Measurements from ENCODE around the gene CCDC106.

The CCDC106 gene

GRCh38 chr19:55697698-55698097 lies 49.7 kb downstream of the CCDC106 start:
- TF ChIP-seq, protein P1, sequence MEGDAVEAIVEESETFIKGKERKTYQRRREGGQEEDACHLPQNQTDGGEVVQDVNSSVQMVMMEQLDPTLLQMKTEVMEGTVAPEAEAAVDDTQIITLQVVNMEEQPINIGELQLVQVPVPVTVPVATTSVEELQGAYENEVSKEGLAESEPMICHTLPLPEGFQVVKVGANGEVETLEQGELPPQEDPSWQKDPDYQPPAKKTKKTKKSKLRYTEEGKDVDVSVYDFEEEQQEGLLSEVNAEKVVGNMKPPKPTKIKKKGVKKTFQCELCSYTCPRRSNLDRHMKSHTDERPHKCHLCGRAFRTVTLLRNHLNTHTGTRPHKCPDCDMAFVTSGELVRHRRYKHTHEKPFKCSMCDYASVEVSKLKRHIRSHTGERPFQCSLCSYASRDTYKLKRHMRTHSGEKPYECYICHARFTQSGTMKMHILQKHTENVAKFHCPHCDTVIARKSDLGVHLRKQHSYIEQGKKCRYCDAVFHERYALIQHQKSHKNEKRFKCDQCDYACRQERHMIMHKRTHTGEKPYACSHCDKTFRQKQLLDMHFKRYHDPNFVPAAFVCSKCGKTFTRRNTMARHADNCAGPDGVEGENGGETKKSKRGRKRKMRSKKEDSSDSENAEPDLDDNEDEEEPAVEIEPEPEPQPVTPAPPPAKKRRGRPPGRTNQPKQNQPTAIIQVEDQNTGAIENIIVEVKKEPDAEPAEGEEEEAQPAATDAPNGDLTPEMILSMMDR (IDR thresholded peaks at IDR 0.05; ENCODE audit: control extremely low read depth, extremely low read depth, low read depth, missing control alignments) = no peak
- no peak for DNase-seq (ENCODE audit: extremely low spot score)
- ChIA-PET POLR2A (no interaction called here), CTCF (no interaction called here)

GRCh38 chr19:55698256-55698655 lies 50.2 kb downstream of the CCDC106 start:
- CTCF ChIA-PET = no interaction called here
- no peak for DNase-seq (ENCODE audit: extremely low spot score)
- TF ChIP-seq, protein P1 (IDR thresholded peaks at IDR 0.05; ENCODE audit: control extremely low read depth, extremely low read depth, low read depth, missing control alignments) = no peak
- POLR2A ChIA-PET = no interaction called here

DNA sequence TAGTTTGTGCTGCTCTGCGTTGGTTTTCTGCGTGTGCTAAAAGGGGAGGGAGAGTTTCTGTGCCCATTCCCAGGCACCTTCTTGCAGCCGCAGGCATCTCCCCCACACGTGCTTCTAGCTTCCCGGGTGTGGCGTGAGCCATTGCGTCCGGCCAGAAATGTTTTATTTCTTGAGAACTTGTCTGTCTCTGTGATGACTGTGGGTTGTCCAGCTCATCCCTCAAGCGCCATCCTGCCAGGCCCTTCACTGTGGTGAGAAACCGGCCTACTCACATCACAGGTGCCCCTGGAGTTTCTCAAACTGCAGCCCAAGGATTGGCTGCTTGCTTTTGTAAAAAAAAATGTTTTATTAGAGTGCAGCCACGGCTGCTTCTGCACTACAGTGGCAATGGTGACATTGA lies 51.2 kb downstream of the CCDC106 start:
- TF ChIP-seq, protein P1 (IDR thresholded peaks at IDR 0.05; ENCODE audit: control extremely low read depth, extremely low read depth, low read depth, missing control alignments) = no peak
- ChIA-PET POLR2A (no interaction called here), CTCF (no interaction called here)
- no peak for DNase-seq (ENCODE audit: extremely low spot score)

- DNase-seq (ENCODE audit: extremely low spot score) = no peak
- TF ChIP-seq, protein P1 (IDR thresholded peaks at IDR 0.05; ENCODE audit: control extremely low read depth, extremely low read depth, low read depth, missing control alignments) = no peak
These were observed 52.8 kb downstream of the CCDC106 start for GRCh38 chr19:55700813-55701212.

GRCh38 chr19:55702131-55702627 lies 54.2 kb downstream of the CCDC106 start:
- ChIA-PET POLR2A (no interaction called here), CTCF (interaction anchor here (1.0 to 1.4 kb wide), 2 partner anchors 69 to 551 kb away, joined by 3 to 4 read pairs; no protein-coding TSS in a partner anchor)
- TF ChIP-seq, protein P1 (IDR thresholded peaks at IDR 0.05; ENCODE audit: control extremely low read depth, extremely low read depth, low read depth, missing control alignments) = no peak
- DNase-seq (ENCODE audit: extremely low spot score) = no peak

More at GRCh38 chr19:55700813-55701212, 52.8 kb downstream of the CCDC106 start:
- ChIA-PET CTCF (no interaction called here), POLR2A (interaction anchor here (0.5 kb wide), 1 partner anchor 29 kb away, joined by 4 read pairs; no protein-coding TSS in a partner anchor)
